Immature natural killer cell (primary cell): Measurements from ENCODE around the gene KCNH2. TPM values are rescaled to one million over a fixed set of nuclear protein-coding genes. Genes with fewer than 3 reads are reported as not detected.
A peak's percentile ranks its signal among the peaks of the same experiment; 100 is the strongest.

Experiments
- DNase-seq, 3 donors: peaks; one replicate each; pipeline ENCODE4 v3.0.0; 2022; ENCODE audit warnings: mixed read lengths in 1 of 3
- H3K27ac Mint-ChIP-seq, 6 donors: one replicate each; pipeline ENCODE4 v1.8.0; 2020; ENCODE audit warnings: mixed read lengths in 6 of 6, mild to moderate bottlenecking in 5 of 6, inconsistent platforms in 4 of 6, moderate library complexity in 3 of 6
- H3K27me3 Mint-ChIP-seq, 3 donors: one replicate each; pipeline ENCODE4 v1.8.0; 2020 to 2021; ENCODE audit warnings: low read depth in 3 of 3, mild to moderate bottlenecking in 3 of 3, mixed read lengths in 3 of 3, moderate library complexity in 3 of 3, inconsistent platforms in 1 of 3
- H3K36me3 Mint-ChIP-seq, 3 donors: one replicate each; pipeline ENCODE4 v1.8.0; 2020; ENCODE audit warnings: mixed read lengths in 3 of 3, inconsistent platforms in 2 of 3, mild to moderate bottlenecking in 2 of 3
- H3K4me1 Mint-ChIP-seq, 2 donors: one replicate each; pipeline ENCODE4 v1.8.0; 2020; ENCODE audit warnings: inconsistent platforms in 2 of 2, mild to moderate bottlenecking in 2 of 2, mixed read lengths in 2 of 2, moderate library complexity in 1 of 2
- H3K4me3 Mint-ChIP-seq, 5 donors: one replicate each; pipeline ENCODE4 v1.8.0; 2020; ENCODE audit warnings: mild to moderate bottlenecking in 5 of 5, mixed read lengths in 5 of 5, inconsistent platforms in 3 of 5, moderate library complexity in 3 of 5
- H3K9me3 Mint-ChIP-seq, 6 donors: one replicate each; pipeline ENCODE4 v1.8.0; 2020; ENCODE audit warnings: mild to moderate bottlenecking in 6 of 6, mixed read lengths in 6 of 6, inconsistent platforms in 4 of 6, moderate library complexity in 3 of 6
- polyA plus RNA-seq, 3 donors: library from polyadenylated mRNA; unstranded; fragments of 300-500 nt; fragmentation: Illumina TruSeq; gene quantifications; one replicate each; pipeline ENCODE4 v1.2.3, GENCODE V29; 2021

KCNH2 gene
- polyA plus RNA-seq, 3 donors from 2014 or later: not detected

DNA sequence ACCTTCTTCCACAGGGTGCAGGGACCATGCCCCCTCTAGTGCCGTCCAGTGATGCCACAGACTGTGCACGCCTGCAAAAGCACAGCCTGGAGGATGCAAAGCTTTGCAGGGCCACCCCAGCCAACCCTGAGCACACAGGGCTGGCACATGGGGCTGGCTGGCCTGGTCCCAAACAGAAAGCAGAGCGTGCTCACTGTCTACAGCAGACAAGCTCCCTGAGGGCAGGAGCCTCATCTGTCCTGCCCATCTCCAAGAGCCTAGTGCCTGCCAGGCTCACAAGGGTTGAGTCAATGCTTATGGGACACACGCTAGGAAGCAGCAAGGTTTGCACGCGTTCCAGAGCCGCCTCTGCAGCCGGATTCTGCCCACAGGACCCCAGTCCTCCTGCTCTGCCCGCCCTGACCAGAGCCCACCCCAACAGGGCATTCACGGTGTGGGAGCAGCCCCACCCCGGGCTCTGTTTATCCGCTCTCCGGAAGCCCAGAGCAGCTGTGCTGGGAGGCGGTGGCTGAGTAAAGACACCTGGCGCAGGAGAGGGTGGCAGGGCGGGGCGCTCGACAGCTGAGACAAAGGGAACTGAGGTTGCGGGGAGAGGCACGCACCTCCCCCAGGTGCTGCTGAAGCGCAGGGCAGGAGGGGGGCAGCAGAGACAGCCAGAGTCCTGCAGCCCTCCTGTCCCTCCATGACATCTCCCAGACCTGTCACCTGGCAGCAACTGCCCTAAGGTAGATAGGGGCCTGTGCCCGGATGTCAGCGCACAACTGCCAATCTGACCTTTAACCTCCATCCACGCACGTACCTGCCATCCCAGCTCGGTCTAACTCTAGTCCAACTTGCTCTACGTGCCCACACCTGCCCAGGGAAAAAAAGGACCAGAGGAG lies 4.3 kb downstream of the KCNH2 start:
- peaks cover 27 to 33% of the 10 kb centered on the region in 2 donors for H3K4me1 Mint-ChIP-seq
- no peak for DNase-seq
- H3K36me3 Mint-ChIP-seq: peaks cover 0 to 2% (median 2%) of the 10 kb centered on the region in 3 donors
- H3K4me3 Mint-ChIP-seq: peak overlapping the region; percentile 73 to 87 (median 84)
- H3K9me3 Mint-ChIP-seq: peaks cover 0 to 4% (median 0%) of the 10 kb centered on the region in 6 donors
- H3K27me3 Mint-ChIP-seq: peaks cover 13 to 29% (median 20%) of the 10 kb centered on the region in 3 donors
- peak overlapping the region in 5 of 6 donors; percentile 26 to 64 (median 57) for H3K27ac Mint-ChIP-seq

DNA sequence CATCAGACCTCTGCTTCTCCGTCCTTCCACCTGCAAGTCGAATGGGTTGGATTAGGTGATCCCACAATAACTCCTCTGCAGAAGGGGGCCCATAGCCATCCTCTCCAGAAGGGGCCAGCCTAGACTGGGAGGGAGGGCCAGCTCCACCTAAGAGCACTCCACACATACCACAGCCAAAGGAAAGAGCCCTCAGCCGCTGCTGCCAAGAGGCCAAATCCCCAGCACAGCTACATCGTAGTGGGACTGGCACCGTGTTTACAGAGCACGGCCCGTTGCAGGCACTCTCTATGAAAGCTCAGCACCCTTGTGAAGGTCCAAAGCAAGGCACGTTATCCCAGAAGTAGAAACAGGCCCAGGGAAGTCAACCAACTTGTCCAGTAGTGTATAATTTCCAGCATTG lies 5.4 kb downstream of the KCNH2 start:
- H3K9me3 Mint-ChIP-seq: peaks cover 0 to 4% (median 0%) of the 10 kb centered on the region in 6 donors
- H3K36me3 Mint-ChIP-seq: no peaks in the 10 kb centered on the region
- H3K4me1 Mint-ChIP-seq: peaks cover 22 to 28% of the 10 kb centered on the region in 2 donors
- H3K4me3 Mint-ChIP-seq: peak overlapping the region in 1 of 5 donors; percentile 43
- H3K27me3 Mint-ChIP-seq: peaks cover 9 to 25% (median 15%) of the 10 kb centered on the region in 3 donors
- peak overlapping the region in 2 of 6 donors; percentile 28 to 74 for H3K27ac Mint-ChIP-seq
- DNase-seq: no peak

DNA sequence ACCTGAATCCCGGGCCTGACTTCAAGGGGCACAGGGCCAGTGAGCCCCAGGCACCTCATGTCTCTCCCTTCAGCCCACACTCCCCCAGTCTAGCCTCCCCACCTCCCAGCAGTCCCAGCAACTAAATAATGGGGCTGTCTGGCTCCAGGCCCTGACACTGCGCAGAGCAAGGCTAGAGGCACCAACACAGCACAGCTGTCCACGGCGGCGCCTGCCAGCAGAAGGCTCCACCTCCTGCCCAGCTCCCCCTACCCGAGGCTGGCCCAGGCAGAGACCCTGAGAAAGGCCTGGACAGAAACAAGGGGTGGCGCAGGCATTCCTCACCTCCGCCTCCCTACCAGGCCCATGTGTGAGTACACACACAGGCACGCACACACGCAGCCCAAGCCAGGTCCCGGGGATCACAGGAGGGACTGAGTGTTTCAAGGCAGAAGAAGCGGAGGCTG lies 6.1 kb downstream of the KCNH2 start:
- H3K36me3 Mint-ChIP-seq: no peaks in the 10 kb centered on the region
- H3K9me3 Mint-ChIP-seq: peaks cover 0 to under 1% (median 0%) of the 10 kb centered on the region in 6 donors
- no peak for DNase-seq
- H3K27me3 Mint-ChIP-seq: peaks cover 9 to 22% (median 11%) of the 10 kb centered on the region in 3 donors
- no peak overlapping the region for H3K27ac Mint-ChIP-seq
- no peak overlapping the region for H3K4me3 Mint-ChIP-seq
- peaks cover 17 to 22% of the 10 kb centered on the region in 2 donors for H3K4me1 Mint-ChIP-seq

DNA sequence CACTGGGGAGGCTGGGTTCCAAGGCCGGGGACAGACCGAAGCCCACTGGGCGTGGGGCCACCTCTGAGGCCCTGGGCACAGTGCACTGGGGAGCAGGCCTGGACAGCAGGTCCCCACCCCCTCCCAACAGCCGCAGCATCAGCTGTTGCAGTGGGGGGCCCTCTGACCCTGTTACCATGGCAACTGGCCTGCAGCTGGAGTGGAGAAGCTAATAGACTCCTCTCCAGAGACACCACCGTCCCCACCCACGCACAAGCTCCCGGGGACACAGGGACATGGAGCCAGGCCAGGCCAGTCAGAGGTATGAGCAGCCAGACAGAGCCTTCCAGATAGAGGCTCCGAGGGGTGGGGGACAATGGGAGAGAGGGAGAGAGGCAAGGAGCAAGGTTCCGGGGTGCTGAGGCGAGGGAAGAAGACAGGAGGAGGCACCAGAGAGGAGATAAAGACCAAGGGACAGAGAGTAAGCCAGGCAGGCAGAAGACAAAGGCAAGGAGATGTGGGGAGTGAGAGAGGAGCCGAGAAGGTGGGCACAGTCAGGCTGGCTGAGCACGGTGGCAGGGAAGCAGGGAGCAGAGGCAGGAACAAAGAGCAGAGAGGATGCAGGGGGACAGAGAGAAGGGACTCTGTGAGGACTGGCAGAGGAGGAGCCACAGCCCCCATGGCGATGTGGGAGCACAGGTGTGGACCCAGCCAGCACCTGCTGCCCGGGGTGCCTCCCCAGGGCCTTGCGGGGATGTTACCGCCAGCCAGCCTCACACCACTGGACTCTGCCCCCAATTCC lies 6.7 kb downstream of the KCNH2 start:
- Mint-ChIP-seq H3K36me3 (no peaks in the 10 kb centered on the region), H3K9me3 (no peaks in the 10 kb centered on the region), H3K27me3 (peaks cover 7 to 18% (median 9%) of the 10 kb centered on the region in 3 donors), H3K4me3 (no peak overlapping the region), H3K27ac (peak overlapping the region in 1 of 6 donors; percentile 47), H3K4me1 (peaks cover 13 to 18% of the 10 kb centered on the region in 2 donors)
- no peak for DNase-seq

DNA sequence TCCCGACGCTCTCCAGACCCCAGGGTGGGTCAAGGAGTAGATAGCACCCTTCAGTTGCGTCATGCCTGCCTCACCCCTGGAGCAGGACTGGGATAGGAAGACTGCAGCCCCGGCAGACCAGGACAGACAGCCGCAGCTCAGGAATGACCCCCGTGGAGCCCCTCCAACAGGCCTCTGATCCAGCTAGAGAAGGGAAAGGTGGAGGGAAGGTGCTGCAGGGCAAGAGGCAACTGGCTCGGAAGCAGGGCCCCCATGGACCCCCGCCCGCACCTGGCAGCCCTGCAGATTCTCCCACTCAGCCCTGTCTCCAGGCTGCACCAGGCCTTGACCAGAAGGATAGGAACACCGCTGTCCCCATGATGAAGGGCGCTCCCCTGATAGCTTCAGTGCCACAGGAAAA lies 7.7 kb downstream of the KCNH2 start:
- Mint-ChIP-seq H3K27me3 (peaks cover 5 to 12% (median 6%) of the 10 kb centered on the region in 3 donors), H3K36me3 (no peaks in the 10 kb centered on the region), H3K4me1 (peaks cover 10 to 12% of the 10 kb centered on the region in 2 donors), H3K27ac (no peak overlapping the region), H3K4me3 (no peak overlapping the region), H3K9me3 (no peaks in the 10 kb centered on the region)
- no peak for DNase-seq

DNA sequence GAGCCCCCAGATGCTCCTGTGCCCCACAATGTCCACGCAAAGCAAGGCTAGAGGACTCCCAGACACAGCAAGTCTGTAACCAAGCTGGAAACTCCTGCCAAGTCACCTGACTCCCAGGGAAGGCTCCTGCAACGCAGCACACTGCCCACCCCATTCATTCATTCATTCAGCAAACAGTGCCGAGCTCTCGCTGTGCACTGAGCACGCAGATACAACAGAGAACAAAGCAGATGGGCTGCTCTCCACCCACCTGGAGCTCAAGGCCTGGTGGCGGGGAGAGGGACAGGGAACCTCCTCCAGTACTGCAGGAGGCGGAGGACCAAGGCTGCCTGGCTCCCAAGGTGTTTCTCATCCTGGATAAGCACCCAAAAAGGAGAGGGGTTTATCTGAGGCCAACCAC lies 8.6 kb downstream of the KCNH2 start:
- Mint-ChIP-seq H3K36me3 (no peaks in the 10 kb centered on the region), H3K9me3 (no peaks in the 10 kb centered on the region), H3K4me3 (no peak overlapping the region), H3K27me3 (peaks cover 0 to 7% (median 6%) of the 10 kb centered on the region in 3 donors), H3K4me1 (peaks cover 4 to 7% of the 10 kb centered on the region in 2 donors), H3K27ac (no peak overlapping the region)
- no peak for DNase-seq

DNA sequence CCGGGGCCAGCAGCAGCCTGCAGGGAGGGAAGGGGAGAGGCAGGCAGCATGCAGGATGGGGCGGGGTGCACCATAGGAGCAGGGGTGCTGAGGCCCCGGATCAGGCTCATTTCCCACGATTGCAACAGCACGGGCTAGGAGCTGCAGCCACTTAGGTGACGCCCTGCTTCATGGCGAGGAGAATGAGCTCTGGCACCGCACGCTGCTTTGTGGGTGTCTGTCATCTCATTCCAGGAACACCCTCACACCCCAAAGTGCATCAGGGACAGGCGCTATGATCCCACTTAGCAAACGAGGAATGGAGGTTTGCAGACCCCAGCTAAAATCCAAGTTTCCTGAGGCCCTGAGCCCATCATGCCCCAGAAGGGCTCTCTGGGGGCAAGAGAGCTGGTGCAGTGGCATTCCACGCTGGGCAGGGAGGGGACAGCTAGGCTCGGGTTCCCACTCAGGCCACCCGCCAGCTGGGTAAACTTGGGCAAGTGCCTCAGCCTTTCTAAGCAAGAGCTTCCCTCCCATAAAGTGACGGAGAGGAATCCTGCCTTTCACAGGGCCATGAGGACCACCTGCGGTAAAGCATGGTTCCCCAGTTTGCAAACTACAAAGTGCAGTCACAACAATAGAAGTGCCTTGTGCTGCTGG lies 9.3 kb downstream of the KCNH2 start:
- peaks cover 0 to 3% of the 10 kb centered on the region in 2 donors for H3K4me1 Mint-ChIP-seq
- H3K27ac Mint-ChIP-seq: no peak overlapping the region
- peaks cover 0 to 6% (median 4%) of the 10 kb centered on the region in 3 donors for H3K27me3 Mint-ChIP-seq
- H3K36me3 Mint-ChIP-seq: no peaks in the 10 kb centered on the region
- no peak overlapping the region for H3K4me3 Mint-ChIP-seq
- H3K9me3 Mint-ChIP-seq: no peaks in the 10 kb centered on the region
- no peak for DNase-seq

DNA sequence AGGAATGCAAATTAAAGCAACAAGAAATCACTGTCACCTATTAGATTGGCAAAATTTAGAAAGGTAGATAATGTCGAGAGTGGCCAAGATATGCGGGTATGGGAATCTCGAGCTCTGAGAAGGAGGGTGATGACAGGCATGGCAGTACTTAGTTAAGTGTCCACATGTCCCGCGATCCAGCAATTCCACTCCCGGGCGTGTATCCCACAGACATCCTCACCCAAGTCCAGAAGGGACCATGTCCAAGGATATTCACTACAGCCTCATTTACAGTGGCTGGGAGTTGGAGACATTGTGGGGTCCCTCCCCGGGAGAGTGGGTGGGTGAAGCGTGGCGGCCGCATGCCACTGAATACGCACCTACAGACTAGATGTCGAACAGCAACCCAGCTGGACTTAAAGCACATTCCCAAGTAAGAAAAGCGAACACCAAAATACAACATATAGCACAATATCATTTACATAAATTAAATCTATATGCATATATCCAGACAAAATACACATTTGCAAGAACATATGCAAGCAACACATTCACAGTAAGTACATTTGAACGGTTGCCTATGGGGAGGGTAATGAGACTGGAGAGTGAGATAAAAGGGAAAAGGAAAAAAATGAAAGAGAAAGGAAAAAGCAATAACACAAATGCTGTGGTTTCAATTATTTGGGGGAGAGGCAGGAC lies 9.9 kb downstream of the KCNH2 start:
- no peaks in the 10 kb centered on the region for H3K9me3 Mint-ChIP-seq
- H3K36me3 Mint-ChIP-seq: no peaks in the 10 kb centered on the region
- H3K27me3 Mint-ChIP-seq: peaks cover 0 to 5% (median 4%) of the 10 kb centered on the region in 3 donors
- peaks cover 0 to 1% of the 10 kb centered on the region in 2 donors for H3K4me1 Mint-ChIP-seq
- no peak for DNase-seq
- H3K27ac Mint-ChIP-seq: no peak overlapping the region
- H3K4me3 Mint-ChIP-seq: no peak overlapping the region

DNA sequence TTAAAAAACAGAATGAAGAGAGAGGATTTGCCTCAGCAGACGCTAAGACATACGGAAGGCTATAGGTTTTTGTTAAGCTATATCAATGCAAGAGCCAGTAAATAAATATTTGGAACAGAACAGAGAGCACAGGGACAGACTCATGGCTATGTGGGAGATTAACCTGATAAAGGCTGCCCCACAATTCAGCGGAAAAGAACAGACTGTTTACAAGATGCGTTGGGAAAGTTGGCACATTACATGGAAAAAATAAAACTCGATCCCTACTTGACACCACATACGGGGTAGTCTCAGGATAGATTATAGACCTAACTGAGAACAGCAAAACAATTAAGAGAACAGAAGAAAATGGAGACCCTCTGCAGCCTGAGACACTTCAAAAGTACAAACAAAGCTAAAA lies 10.8 kb downstream of the KCNH2 start:
- Mint-ChIP-seq H3K4me1 (no peaks in the 10 kb centered on the region), H3K9me3 (no peaks in the 10 kb centered on the region), H3K27ac (no peak overlapping the region), H3K27me3 (peaks cover 0 to 6% (median 4%) of the 10 kb centered on the region in 3 donors), H3K36me3 (no peaks in the 10 kb centered on the region), H3K4me3 (no peak overlapping the region)
- no peak for DNase-seq

DNA sequence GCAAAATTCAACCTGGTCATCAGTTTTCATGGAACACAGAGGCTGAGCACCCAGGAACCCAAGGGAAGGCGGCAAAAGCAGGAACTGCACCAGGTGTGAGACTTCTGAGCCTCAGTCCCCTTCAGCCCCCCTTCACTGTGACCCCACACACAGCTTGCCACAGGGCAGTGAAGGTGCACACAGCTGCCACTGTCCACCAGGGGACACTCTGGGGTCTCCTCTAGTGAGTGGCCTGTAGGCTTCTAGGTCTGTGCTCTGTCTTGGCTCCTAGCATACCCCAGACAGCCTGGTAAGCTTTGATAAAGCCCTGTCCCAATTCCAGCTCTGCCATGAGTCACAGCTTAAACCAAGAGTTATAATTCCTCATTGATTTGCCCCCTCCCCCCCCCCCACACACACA lies 12.1 kb downstream of the KCNH2 start:
- Mint-ChIP-seq H3K27me3 (peaks cover 0 to 8% (median 7%) of the 10 kb centered on the region in 3 donors), H3K4me1 (no peaks in the 10 kb centered on the region), H3K9me3 (no peaks in the 10 kb centered on the region), H3K36me3 (no peaks in the 10 kb centered on the region), H3K4me3 (no peak overlapping the region), H3K27ac (no peak overlapping the region)
- DNase-seq: no peak

DNA sequence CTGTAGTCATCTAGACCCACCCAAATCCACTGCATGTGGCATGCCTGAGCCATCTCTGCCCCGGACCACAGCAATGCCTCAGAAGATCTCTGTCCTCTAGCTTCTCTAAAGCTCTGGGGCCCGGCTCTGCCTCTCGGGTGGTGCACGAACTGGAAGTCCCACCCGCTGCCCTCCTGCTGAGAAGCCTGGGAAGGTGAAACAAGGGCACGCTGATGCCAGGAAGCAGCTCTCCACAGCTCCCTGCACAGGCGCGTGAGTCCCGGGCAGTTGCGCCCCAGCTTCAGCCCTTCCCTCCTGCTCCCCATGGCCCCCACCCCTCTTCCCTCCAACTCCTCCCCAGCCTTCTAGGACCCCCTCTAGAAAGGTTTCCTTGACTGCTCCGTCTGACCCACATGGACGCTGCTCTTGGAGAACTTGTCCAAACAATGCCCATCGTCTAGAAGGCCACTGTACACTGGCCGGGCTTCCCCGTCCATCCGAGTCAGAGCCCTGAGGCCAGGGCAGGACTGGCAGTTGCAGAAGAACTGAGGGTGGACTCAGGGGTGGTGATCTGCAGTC lies 12.8 kb downstream of the KCNH2 start:
- no peak for DNase-seq
- Mint-ChIP-seq H3K36me3 (no peaks in the 10 kb centered on the region), H3K27ac (no peak overlapping the region), H3K9me3 (no peaks in the 10 kb centered on the region), H3K4me3 (no peak overlapping the region), H3K4me1 (no peaks in the 10 kb centered on the region), H3K27me3 (peaks cover 3 to 8% (median 8%) of the 10 kb centered on the region in 3 donors)

DNA sequence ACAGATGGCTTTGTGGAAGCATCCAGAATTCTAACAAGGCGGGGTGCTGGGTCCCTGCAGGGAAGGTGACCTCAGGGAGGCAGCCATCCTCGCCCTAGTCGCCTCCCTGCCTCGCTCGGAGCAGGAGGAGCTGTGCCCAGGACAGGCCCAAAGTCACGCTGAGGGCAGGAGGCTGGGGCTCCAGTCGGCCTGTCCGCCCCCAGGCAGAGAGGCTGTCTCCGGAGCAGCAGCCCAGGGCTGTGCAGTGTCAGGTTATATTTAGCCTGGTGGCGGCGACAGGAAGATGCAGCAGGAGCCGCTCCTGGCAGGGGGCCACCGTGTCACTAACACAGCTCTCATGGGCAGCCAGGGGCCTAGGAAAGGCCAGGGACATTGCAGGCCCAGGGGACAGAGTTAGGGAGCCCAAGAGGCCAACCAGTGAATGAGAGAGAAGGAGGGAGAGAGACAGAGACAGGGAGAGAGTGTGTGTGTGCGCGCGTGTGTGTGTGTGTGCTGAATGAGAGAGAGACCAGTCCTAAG lies 13.5 kb downstream of the KCNH2 start:
- no peak for DNase-seq

More for the DNA sequence above, 13.5 kb downstream of the KCNH2 start:
- no peaks in the 10 kb centered on the region for H3K36me3 Mint-ChIP-seq
- no peak overlapping the region for H3K4me3 Mint-ChIP-seq
- H3K9me3 Mint-ChIP-seq: no peaks in the 10 kb centered on the region
- no peaks in the 10 kb centered on the region for H3K4me1 Mint-ChIP-seq
- no peak overlapping the region for H3K27ac Mint-ChIP-seq
- peaks cover 3 to 10% (median 8%) of the 10 kb centered on the region in 3 donors for H3K27me3 Mint-ChIP-seq
